ENCODE data around the gene PTPN2. TPM values are rescaled to one million over a fixed set of nuclear protein-coding genes. Genes with fewer than 3 reads are reported as not detected.

Gene PTPN2
- total and polyA plus RNA-seq, 2 of the 4 experiments (the other 2 are of a cell fraction): 13.2 to 30.6 TPM

GRCh38 chr18:12857991-12858544 is 26.0 kb downstream of the PTPN2 start:
- H2AK5ac ChIP-seq (ENCODE audit: low read depth, low read length): no peak overlapping the region
- no peak overlapping the region for H3K14ac ChIP-seq (replicated peaks; ENCODE audit: low read depth, low read length)
- H4K20me1 ChIP-seq (ENCODE audit: insufficient read depth, low read length): peaks cover 8% of the 10 kb centered on the region
- no peak overlapping the region for H3K27ac ChIP-seq (ENCODE audit: insufficient read depth, low read length)
- in situ Hi-C loops (cut with MboI; ENCODE audit: low sequenced_read_pairs): no loop called here
- ATAC-seq (ENCODE audit: low read depth): no peak
- no peak overlapping the region for H2BK20ac ChIP-seq (ENCODE audit: low read depth, low read length)
- no peak overlapping the region for H2AFZ ChIP-seq (replicated peaks; ENCODE audit: low read length, poor library complexity)
- dilution Hi-C loops (cut with HindIII; ENCODE audit: low sequenced_read_pairs, unreplicated experiment): no loop called here
- H3K4me3 ChIP-seq (ENCODE audit: insufficient read depth, low read depth, low read length): no peak overlapping the region
- H3K4me2 ChIP-seq (ENCODE audit: low read depth, low read length): no peak overlapping the region
- H4K8ac ChIP-seq (ENCODE audit: low read depth in 2 of 2, low read length in 2 of 2): no peak overlapping the region
- peaks cover 9% of the 10 kb centered on the region; the same call in 1 of the 2 replicates for H3K9me1 ChIP-seq (ENCODE audit: insufficient read depth, low read length)
- H3K79me1 ChIP-seq (ENCODE audit: low read depth in 1 of 2, low read length in 2 of 2): peaks cover 11 to 48% of the 10 kb centered on the region in 2 experiments
- intact Hi-C loops (cut with micrococcal nuclease): no loop called here
- TF ChIP-seq CHD1 (IDR thresholded peaks at IDR 0.05; ENCODE audit: low read depth, low read length) (no peak), RAD21 (IDR thresholded peaks at IDR 0.05; ENCODE audit: low read length) (no peak), CTCF (conservative IDR thresholded peaks at IDR 0.05; ENCODE audit: low read depth, low read length) (no peak), POLR2A (IDR thresholded peaks at IDR 0.05; ENCODE audit: low read depth, low read length) (no peak), NFE2L2 (IDR thresholded peaks at IDR 0.05; ENCODE audit: low read depth, low read length) (no peak), MXI1 (IDR thresholded peaks at IDR 0.05; ENCODE audit: borderline replicate concordance, low read depth, low read length) (no peak), USF2 (IDR thresholded peaks at IDR 0.05; ENCODE audit: low read depth, low read length) (no peak)
- POLR2A ChIA-PET (ENCODE audit: unreplicated experiment): no interaction called here
- no peak overlapping the region for H3K23ac ChIP-seq (ENCODE audit: low read depth, low read length)
- no peak overlapping the region for H4K5ac ChIP-seq (ENCODE audit: low read depth, low read length)
- H2BK15ac ChIP-seq (ENCODE audit: low read depth, low read length): no peak overlapping the region
- H3K36me3 ChIP-seq (ENCODE audit: control insufficient read depth, insufficient read depth, low read length): peaks cover 5% of the 10 kb centered on the region
- H3K27me3 ChIP-seq (ENCODE audit: control insufficient read depth, insufficient read depth, low read length): no peaks in the 10 kb centered on the region
- CTCF ChIA-PET: no interaction called here
- no peaks in the 10 kb centered on the region for H3K9me3 ChIP-seq (ENCODE audit: control insufficient read depth, insufficient read depth, low read length)
- no peak overlapping the region for H2AK9ac ChIP-seq (replicated peaks; ENCODE audit: low read depth, low read length, poor library complexity)
- H2BK120ac ChIP-seq (ENCODE audit: low read depth, low read length): no peak overlapping the region
- DNase-seq: no peak
- H3K4me1 ChIP-seq (ENCODE audit: control insufficient read depth, insufficient read depth, low read length): peaks cover 4% of the 10 kb centered on the region
- no peak overlapping the region for H3K18ac ChIP-seq (ENCODE audit: low read depth, low read length)
- no CpG with 5 or more reads among the region's 4 CpGs for WGBS, 2 experiments (ENCODE audit: extremely low coverage in 2 of 2, insufficient read length in 1 of 2)
- no peak overlapping the region for H3K9ac ChIP-seq (ENCODE audit: low read depth, low read length)
- H3K4ac ChIP-seq (ENCODE audit: low read depth, low read length): no peak overlapping the region
- H2BK5ac ChIP-seq (ENCODE audit: low read depth, low read length, poor library complexity, severe bottlenecking): no peak overlapping the region
- no peak overlapping the region for H4K91ac ChIP-seq (ENCODE audit: insufficient read depth, low read depth, low read length)
- no TSS peak for BruUV-seq (replicated peaks)
- no peak overlapping the region for H3K56ac ChIP-seq (ENCODE audit: extremely low read depth, insufficient read depth, low read length)
